Measurements from ENCODE around the gene CBLC.
"Not testable (repeated sequence)": the region's sequence is repeated elsewhere in the genome, so short reads cannot be mapped to it uniquely, and the experiment has no call there.

GRCh38 chr19:44832875-44833274, 55.2 kb downstream of the CBLC start:
- TF ChIP-seq CTCF, EZH2phosphoT487 (IDR thresholded peaks at IDR 0.05; ENCODE audit: low read length): not testable (repeated sequence)

All from MM.1S (cell line).